SK-N-MC (cell line): Measurements from ENCODE around the gene CACNG4.

Source experiments
- EZH2 ChIP-seq: fragments of 200-600 bp; sonication (generic); IDR thresholded peaks from one replicate; pipeline ENCODE4 v1.6.1; 2017; ENCODE audit warnings: antibody characterized with exemption
- FOXP2 ChIP-seq: optimal IDR thresholded peaks from 2 replicates; pipeline ENCODE3; 2011; ENCODE audit warnings: mild to moderate bottlenecking, moderate library complexity; ENCODE audit not compliant: insufficient read depth; ENCODE audit errors: extremely low read length, control extremely low read depth
- POLR2AphosphoS5 ChIP-seq: IDR thresholded peaks from 2 replicates; pipeline ENCODE4 v1.6.1; 2012; ENCODE audit warnings: mild to moderate bottlenecking, low read depth, low read length, borderline replicate concordance

GRCh38 chr17:67074781-67075180, 110.3 kb downstream of the CACNG4 start:
- TF ChIP-seq POLR2AphosphoS5 (no peak), EZH2 (no peak), FOXP2 (no peak)
